Osteoblast (primary cell): ENCODE measurements around the gene TAB2. TPM values are rescaled to one million over a fixed set of nuclear protein-coding genes. Genes with fewer than 3 reads are reported as not detected.
A peak's percentile ranks its signal among the peaks of the same experiment; 100 is the strongest.

Experiments used
- DNase-seq: peaks from one replicate; pipeline ENCODE4 v3.0.0; 2011; ENCODE audit warnings: low spot score, mixed read lengths; ENCODE audit not compliant: insufficient read length; ENCODE audit errors: missing footprints
- H2AFZ ChIP-seq: 2 replicates; pipeline ENCODE4 v1.6.0; 2011; ENCODE audit warnings: mild to moderate bottlenecking, low read length
- H3K27ac ChIP-seq: 2 replicates; pipeline ENCODE4 v1.5.1; 2011; ENCODE audit warnings: mild to moderate bottlenecking, low read depth, low read length, moderate library complexity
- H3K27me3 ChIP-seq: 2 replicates; pipeline ENCODE4 v1.6.0; 2012; ENCODE audit warnings: mild to moderate bottlenecking, control low read depth, inconsistent platforms, low read length, moderate library complexity; ENCODE audit not compliant: insufficient read depth
- H3K36me3 ChIP-seq: 2 replicates; pipeline ENCODE4 v1.5.1; 2011; ENCODE audit warnings: mild to moderate bottlenecking, low read length, control low read depth, moderate library complexity; ENCODE audit not compliant: insufficient read depth
- H3K4me1 ChIP-seq: 2 replicates; pipeline ENCODE4 v1.5.1; 2011; ENCODE audit warnings: mild to moderate bottlenecking, low read length, control low read depth, moderate library complexity; ENCODE audit not compliant: insufficient read depth
- H3K4me2 ChIP-seq: 2 replicates; pipeline ENCODE4 v1.6.0; 2011; ENCODE audit warnings: mild to moderate bottlenecking, low read length; ENCODE audit not compliant: insufficient read depth
- H3K4me3 ChIP-seq: fragments of 200-600 bp; sonication (generic); 3 replicates; pipeline ENCODE4 v1.5.1; 2012; ENCODE audit warnings: mild to moderate bottlenecking, low read length, inconsistent platforms; ENCODE audit not compliant: insufficient read depth
- H3K79me2 ChIP-seq: 2 replicates; pipeline ENCODE4 v1.6.0; 2012; ENCODE audit warnings: mild to moderate bottlenecking, low read length, control low read depth, inconsistent platforms; ENCODE audit not compliant: insufficient read depth
- H3K9me3 ChIP-seq: 2 replicates; pipeline ENCODE4 v1.5.1; 2011; ENCODE audit warnings: low read depth, low read length, control low read depth
- H4K20me1 ChIP-seq: 2 replicates; pipeline ENCODE4 v1.6.0; 2012; ENCODE audit warnings: mild to moderate bottlenecking, low read length, control low read depth; ENCODE audit not compliant: insufficient read depth
- CTCF ChIP-seq: IDR thresholded peaks from 2 replicates; pipeline ENCODE4 v1.5.1; 2011; ENCODE audit warnings: mild to moderate bottlenecking, low read depth, low read length, moderate library complexity; ENCODE audit errors: extremely low read depth
- total RNA-seq: library from RNA; depleted of rRNA; stranded (reverse); fragments of >200 nt; gene quantifications from 2 replicates; pipeline ENCODE4 v1.2.3, GENCODE V29; 2012

The TAB2 gene
- total RNA-seq, 1 donor = 28.2 TPM

- H3K27me3 ChIP-seq = peaks cover 15% of the 10 kb centered on the region
- no peaks in the 10 kb centered on the region for H3K36me3 ChIP-seq
- no peak for DNase-seq
- no peaks in the 10 kb centered on the region for H3K4me1 ChIP-seq
- no peaks in the 10 kb centered on the region for H3K79me2 ChIP-seq
- no peaks in the 10 kb centered on the region for H3K9me3 ChIP-seq
- no peaks in the 10 kb centered on the region for H4K20me1 ChIP-seq
- no peak overlapping the region for H3K4me2 ChIP-seq
- no peak overlapping the region for H3K27ac ChIP-seq
- H2AFZ ChIP-seq = no peak overlapping the region
- no peak overlapping the region for H3K4me3 ChIP-seq
- TF ChIP-seq CTCF = no peak
Observed at GRCh38 chr6:149270616-149271015, 46.9 kb upstream of the TAB2 start.

- H3K4me3 ChIP-seq = no peak overlapping the region
- no peak for TF ChIP-seq CTCF
- H3K36me3 ChIP-seq = no peaks in the 10 kb centered on the region
- no peak overlapping the region for H3K27ac ChIP-seq
- no peak for DNase-seq
- no peaks in the 10 kb centered on the region for H3K79me2 ChIP-seq
- H3K4me2 ChIP-seq = no peak overlapping the region
- H3K4me1 ChIP-seq = no peaks in the 10 kb centered on the region
- H3K9me3 ChIP-seq = no peaks in the 10 kb centered on the region
- H2AFZ ChIP-seq = peak overlapping the region; percentile 1
- H4K20me1 ChIP-seq = no peaks in the 10 kb centered on the region
- peaks cover 5% of the 10 kb centered on the region for H3K27me3 ChIP-seq
Observed at GRCh38 chr6:149271348-149272340, 45.9 kb upstream of the TAB2 start.

GRCh38 chr6:149273318-149273717 is 44.2 kb upstream of the TAB2 start:
- H4K20me1 ChIP-seq = no peaks in the 10 kb centered on the region
- no peaks in the 10 kb centered on the region for H3K36me3 ChIP-seq
- no peaks in the 10 kb centered on the region for H3K27me3 ChIP-seq
- no peak overlapping the region for H3K4me3 ChIP-seq
- H3K4me1 ChIP-seq = no peaks in the 10 kb centered on the region
- H3K4me2 ChIP-seq = no peak overlapping the region
- H3K9me3 ChIP-seq = no peaks in the 10 kb centered on the region
- DNase-seq = no peak
- no peak overlapping the region for H3K27ac ChIP-seq
- no peak overlapping the region for H2AFZ ChIP-seq
- H3K79me2 ChIP-seq = no peaks in the 10 kb centered on the region
- no peak for TF ChIP-seq CTCF

GRCh38 chr6:149275621-149276020 is 41.9 kb upstream of the TAB2 start:
- Histone ChIP-seq H3K79me2 (no peaks in the 10 kb centered on the region), H3K4me1 (no peaks in the 10 kb centered on the region), H3K27ac (no peak overlapping the region), H3K4me3 (no peak overlapping the region), H3K27me3 (no peaks in the 10 kb centered on the region), H4K20me1 (no peaks in the 10 kb centered on the region), H3K36me3 (no peaks in the 10 kb centered on the region), H3K9me3 (no peaks in the 10 kb centered on the region), H2AFZ (no peak overlapping the region), H3K4me2 (no peak overlapping the region)
- DNase-seq = no peak
- TF ChIP-seq CTCF = no peak
